ENCODE data around the gene IL5RA.

The IL5RA gene

GRCh38 chr3:3101660-3102458 is 8.3 kb downstream of the IL5RA start:
- DNase-seq (ENCODE audit: low spot score), result no peak
- TF ChIP-seq, protein P1, sequence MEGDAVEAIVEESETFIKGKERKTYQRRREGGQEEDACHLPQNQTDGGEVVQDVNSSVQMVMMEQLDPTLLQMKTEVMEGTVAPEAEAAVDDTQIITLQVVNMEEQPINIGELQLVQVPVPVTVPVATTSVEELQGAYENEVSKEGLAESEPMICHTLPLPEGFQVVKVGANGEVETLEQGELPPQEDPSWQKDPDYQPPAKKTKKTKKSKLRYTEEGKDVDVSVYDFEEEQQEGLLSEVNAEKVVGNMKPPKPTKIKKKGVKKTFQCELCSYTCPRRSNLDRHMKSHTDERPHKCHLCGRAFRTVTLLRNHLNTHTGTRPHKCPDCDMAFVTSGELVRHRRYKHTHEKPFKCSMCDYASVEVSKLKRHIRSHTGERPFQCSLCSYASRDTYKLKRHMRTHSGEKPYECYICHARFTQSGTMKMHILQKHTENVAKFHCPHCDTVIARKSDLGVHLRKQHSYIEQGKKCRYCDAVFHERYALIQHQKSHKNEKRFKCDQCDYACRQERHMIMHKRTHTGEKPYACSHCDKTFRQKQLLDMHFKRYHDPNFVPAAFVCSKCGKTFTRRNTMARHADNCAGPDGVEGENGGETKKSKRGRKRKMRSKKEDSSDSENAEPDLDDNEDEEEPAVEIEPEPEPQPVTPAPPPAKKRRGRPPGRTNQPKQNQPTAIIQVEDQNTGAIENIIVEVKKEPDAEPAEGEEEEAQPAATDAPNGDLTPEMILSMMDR (IDR thresholded peaks at IDR 0.05; ENCODE audit: borderline replicate concordance, control extremely low read depth, extremely low read depth, insufficient read depth, missing control alignments), result no peak
- in situ Hi-C loops (cut with MboI; ENCODE audit: low sequenced_read_pairs, unreplicated experiment), result no loop called here

GRCh38 chr3:3097958-3098357 is 12.2 kb downstream of the IL5RA start:
- DNase-seq (ENCODE audit: low spot score), result no peak
- in situ Hi-C loops (cut with MboI; ENCODE audit: low sequenced_read_pairs, unreplicated experiment), result no loop called here

GRCh38 chr3:3089017-3089416 is 21.2 kb downstream of the IL5RA start:
- peak; percentile 54 for DNase-seq (ENCODE audit: low spot score)
- in situ Hi-C loops (cut with MboI; ENCODE audit: low sequenced_read_pairs, unreplicated experiment), result no loop called here
- TF ChIP-seq, protein P1 (IDR thresholded peaks at IDR 0.05; ENCODE audit: borderline replicate concordance, control extremely low read depth, extremely low read depth, insufficient read depth, missing control alignments), result no peak

More at GRCh38 chr3:3097958-3098357, 12.2 kb downstream of the IL5RA start:
- TF ChIP-seq, protein P1 (IDR thresholded peaks at IDR 0.05; ENCODE audit: borderline replicate concordance, control extremely low read depth, extremely low read depth, insufficient read depth, missing control alignments), result no peak

- DNase-seq (ENCODE audit: low spot score), result no peak
- TF ChIP-seq, protein P1 (IDR thresholded peaks at IDR 0.05; ENCODE audit: borderline replicate concordance, control extremely low read depth, extremely low read depth, insufficient read depth, missing control alignments), result no peak
- in situ Hi-C loops (cut with MboI; ENCODE audit: low sequenced_read_pairs, unreplicated experiment), result no loop called here
Observed at GRCh38 chr3:3087716-3088465, 22.3 kb downstream of the IL5RA start.

DNA sequence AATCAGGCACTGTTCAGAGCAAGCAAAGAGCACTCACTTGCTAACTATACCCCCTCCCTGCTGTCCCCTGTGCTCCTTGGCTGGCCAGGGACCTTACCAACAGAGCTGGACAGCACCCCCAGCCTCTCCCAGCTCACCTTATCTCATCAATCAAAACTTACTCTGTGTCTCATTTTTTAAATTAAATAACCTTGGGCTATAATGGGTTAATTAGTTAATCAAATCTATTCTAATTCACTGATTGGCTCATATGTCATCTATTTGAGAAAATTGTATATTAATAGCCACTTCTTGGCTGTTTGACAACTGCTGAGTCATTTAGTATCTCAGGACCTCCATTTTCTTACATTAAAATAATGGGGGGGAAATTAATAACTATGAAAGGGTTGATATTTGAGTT is 22.9 kb downstream of the IL5RA start:
- DNase-seq (ENCODE audit: low spot score), result no peak
- in situ Hi-C loops (cut with MboI; ENCODE audit: low sequenced_read_pairs, unreplicated experiment), result no loop called here
- TF ChIP-seq, protein P1 (IDR thresholded peaks at IDR 0.05; ENCODE audit: borderline replicate concordance, control extremely low read depth, extremely low read depth, insufficient read depth, missing control alignments), result no peak

- TF ChIP-seq, protein P1 (IDR thresholded peaks at IDR 0.05; ENCODE audit: borderline replicate concordance, control extremely low read depth, extremely low read depth, insufficient read depth, missing control alignments), result no peak
- DNase-seq (ENCODE audit: low spot score), result no peak
- in situ Hi-C loops (cut with MboI; ENCODE audit: low sequenced_read_pairs, unreplicated experiment), result no loop called here
Observed at GRCh38 chr3:3086239-3086638, 23.9 kb downstream of the IL5RA start.

Measured in GM13976 (cell line).